ENCODE data around the gene TNFAIP2. TPM values are rescaled to one million over a fixed set of nuclear protein-coding genes. Genes with fewer than 3 reads are reported as not detected.
A peak's percentile ranks its signal among the peaks of the same experiment; 100 is the strongest.
"Not testable (repeated sequence)": the region's sequence is repeated elsewhere in the genome, so short reads cannot be mapped to it uniquely, and the experiment has no call there.

Gene TNFAIP2
- total RNA-seq, 1 donor from 2014 or later, result 73.4 TPM

GRCh38 chr14:103107455-103107854, 15.8 kb upstream of the TNFAIP2 start:
- DNase-seq, result no peak

DNA sequence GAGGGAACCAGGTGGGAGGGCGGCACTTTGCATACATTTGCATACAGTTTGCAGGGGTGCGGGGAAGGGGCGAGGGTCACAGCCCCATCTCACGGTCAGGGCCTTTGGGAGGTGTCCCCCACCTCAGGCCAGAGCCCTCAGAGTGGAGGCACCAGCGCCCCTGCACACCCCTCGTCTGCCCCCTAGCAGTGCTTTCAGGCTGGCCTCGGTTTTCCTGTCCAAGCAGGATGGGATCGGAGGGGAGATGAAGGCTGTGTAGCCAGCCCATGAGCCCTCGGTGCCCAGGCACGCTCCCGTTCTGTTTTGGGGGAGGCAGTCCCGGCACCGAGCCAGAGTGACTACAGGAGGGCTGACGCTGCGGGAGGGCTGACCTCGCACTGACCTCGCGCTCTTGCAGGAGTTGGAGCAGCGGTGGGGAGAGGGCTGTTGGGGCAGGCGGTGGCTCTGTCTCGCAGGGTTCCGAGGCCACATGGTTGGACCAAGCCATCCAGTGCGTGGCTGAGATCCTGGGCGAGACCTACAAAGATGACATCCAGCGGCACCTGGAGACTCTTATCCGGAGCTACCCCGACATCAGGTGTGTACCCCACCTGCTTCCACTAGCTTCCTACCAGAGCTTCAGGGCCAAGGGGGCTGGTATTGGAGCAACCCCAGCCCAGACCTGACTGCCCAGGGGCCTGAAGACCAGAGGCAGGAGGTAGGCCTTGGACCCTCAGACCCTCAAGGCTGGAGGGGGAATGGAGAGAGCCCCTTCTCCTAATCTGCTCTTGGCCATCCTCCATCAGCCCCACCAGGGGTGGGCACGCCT, 15.1 kb upstream of the TNFAIP2 start:
- DNase-seq, result no peak

GRCh38 chr14:103108749-103109207, 14.5 kb upstream of the TNFAIP2 start:
- DNase-seq, result peak; percentile 73

DNA sequence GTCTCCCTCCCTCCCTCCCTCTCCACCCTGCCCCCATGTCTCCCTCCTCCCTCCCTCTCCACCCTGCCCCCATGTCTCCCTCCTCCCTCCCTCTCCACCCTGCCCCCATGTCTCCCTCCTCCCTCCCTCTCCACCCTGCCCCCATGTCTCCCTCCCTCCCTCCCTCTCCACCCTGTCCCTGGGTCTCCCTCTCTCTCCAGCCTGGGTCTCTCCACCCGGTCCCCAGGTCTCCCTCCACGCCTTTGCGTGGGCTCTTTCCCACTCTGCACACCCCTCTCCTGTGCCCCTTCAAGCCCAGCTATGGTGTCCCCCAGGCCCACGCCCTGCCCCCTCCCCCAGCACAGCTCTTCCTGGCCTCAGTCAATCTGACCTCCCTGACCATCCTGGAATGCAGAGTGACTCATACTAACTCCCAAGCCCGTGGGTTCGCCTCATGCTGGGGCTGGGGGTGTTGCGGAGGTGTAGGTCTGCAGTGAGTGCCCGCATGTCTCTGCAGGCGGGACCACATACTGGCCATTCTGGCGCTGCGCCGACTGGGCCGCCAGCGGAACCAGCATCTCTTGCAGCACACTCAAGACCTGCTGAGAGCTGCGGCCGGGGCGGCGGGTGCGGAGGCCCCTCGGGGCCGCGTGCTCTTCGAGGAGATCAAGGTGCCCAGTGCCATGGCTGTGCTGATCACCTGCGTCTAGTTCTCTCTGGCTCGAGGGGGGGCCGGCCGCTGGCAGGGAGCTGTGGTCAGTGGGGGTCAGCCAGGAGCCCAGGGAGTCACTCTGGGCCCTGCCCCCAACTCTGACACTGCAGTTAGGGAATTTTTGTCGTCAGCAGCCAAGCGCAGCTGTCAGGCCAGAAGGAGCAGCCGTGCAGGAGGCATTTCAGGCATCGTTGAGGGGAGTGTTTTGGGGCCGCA, 13.5 kb upstream of the TNFAIP2 start:
- DNase-seq, result peak; percentile 87

DNA sequence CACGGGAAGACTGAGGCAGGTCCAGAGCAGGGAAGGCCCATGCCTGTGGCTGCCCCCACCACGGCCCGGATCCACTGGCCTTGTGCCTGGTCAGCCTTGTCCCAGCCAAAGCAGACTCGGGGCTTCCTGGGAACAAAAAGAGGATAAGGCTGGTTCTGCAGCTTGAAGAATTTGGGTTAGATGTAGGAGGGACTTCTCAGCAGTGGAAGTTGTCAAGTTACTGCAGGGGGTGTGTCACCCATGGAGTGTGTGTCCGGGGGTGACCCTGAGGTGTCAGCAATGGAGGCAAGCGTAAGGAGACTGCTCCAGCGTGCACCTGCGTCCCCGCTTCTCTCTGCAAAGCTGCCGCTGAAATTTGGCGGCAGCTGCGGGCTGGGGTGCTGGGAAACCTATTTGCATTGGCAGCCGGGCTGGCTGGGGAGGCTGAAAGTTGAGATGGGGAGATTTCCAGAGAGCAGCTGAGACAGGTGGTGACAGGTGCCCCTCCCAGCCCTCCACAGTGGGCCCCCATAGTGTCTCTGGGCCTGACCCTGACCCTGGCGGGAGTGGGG, 12.5 kb upstream of the TNFAIP2 start:
- peak; percentile 85 for DNase-seq

DNA sequence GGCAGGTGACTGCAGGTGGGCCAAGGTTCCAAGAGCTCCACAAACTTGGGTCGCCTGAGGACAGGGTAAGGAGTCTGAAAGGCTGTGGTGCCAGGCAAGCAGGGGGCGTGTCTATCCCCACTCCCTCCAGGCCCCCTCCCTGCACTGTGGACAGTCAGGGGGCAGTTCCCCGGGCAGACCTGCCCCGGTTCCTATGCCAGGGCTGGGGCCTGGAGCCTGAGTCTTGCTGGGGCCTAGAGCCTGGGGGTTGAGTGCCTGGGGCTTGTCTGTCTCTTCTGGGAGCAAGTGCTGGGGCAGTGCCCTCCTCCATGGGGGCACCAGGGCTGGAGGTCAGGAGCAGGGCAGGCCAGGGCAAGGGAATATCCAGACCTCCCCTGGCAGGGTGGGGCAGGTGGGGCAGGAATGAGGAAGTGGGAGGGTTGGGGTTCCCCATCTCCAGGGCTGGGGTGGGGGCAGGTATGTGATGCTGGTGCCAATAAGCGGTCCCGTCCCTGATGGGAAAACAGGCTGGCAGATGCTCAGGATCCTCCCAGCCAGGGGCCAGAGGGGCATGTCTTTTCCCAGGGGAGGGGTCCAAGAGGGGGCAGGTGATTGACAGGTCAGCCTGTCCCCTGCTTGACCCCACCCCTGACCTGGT, 11.9 kb upstream of the TNFAIP2 start:
- DNase-seq, result no peak

- DNase-seq, result no peak
These were observed 10.6 kb upstream of the TNFAIP2 start for GRCh38 chr14:103112400-103113243.

DNA sequence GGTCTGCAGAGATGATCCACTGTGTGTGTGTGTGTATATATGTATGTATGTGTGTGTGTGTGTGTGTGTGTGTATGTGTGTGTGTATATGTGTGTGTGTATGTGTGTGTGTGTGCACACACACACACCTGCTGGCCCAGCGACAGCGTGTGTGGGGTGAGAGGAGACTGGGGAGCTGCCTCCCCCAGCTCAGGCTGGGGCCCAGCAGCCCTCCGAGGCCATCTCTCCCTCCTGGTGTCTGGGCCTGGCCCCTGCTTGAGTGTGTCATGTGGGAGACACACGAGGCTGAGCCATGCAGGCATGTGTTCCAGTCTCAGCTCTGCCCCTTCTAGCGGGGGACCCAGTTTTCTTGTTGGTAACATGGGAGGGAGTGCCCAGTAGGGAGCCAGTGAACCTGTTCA, 10.0 kb upstream of the TNFAIP2 start:
- no peak for DNase-seq

DNA sequence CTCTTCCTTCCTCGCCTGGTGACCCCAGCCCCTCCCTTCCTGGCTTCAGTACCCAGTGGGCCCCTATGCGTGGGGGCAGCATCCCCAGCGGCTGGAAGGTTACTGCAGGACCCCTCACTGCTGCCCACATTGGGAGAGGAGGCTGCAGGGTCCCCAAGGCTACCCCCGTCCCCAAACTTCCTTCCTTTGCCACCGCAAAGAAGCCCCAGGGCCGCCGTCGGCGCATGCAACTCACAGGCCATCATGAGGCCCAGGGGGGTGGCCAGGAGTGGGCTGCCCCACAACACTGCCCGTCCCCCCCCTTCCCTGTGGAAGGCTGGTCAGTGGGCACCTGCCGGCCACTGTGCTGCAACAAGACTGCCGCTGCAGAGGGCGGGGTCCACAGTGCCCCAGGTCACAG, 9.5 kb upstream of the TNFAIP2 start:
- no peak for DNase-seq

- DNase-seq, result not testable (repeated sequence)
These were observed 8.1 kb upstream of the TNFAIP2 start for GRCh38 chr14:103115086-103115679.

GRCh38 chr14:103115845-103116572, 7.3 kb upstream of the TNFAIP2 start:
- no peak for DNase-seq

GRCh38 chr14:103116636-103117035, 6.6 kb upstream of the TNFAIP2 start:
- DNase-seq, result no peak

DNA sequence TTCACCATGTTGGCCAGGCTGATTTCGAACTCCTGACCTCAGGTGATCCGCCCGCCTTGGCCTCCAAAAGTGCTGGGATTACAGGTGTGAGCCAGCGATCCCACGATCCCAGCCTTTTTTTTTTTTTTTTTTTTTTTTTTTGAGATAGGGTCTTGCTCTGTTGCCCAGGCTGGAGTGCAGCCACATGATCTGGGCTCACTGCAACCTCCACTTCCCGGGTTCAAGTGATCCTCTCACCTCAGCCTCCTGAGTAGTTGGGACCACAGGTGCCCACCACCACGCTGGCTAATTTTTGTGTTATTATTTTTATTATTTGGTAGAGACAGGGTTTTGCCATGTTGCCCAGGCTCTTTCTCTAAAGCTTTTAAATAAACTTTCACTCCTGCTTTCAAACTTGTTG, 5.8 kb upstream of the TNFAIP2 start:
- DNase-seq, result not testable (repeated sequence)

GRCh38 chr14:103118018-103118662, 5.1 kb upstream of the TNFAIP2 start:
- DNase-seq, result peak; percentile 89

DNA sequence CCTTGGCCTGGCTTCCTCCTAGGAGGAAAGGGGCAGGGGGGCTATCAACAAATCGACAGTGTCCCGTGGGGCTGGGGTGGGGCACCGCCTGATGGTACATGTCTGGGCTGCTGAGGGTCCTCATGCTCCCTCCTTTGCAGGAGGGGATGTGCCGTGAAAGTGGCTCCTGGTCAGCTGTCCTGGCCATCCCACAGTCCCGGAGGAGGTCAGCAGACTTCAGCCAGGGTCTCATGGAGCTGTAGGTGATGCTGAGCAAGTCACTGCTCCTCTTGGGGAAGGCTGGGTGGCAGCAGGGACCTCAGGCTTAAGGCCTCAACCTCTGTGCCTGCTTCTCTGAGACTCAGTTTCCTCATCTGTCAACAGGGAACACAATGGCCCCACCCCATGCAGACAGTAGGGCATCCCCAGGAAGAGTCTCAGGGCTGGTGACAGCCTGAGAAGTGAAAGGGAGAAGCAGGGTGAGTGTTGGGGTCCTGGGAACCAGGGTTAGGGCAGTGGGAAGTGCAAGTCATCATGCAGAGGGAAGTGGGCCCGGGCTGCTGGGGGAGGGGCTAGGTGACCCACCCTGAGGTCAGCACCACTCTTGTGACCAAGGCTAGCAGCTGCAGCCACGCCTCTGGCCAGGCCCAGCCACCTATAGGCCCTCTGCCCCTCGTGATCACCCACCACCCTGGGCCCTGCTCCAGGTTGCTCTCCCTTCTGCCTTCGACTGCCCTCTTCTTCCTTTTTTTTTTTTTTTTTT, 4.4 kb upstream of the TNFAIP2 start:
- DNase-seq, result no peak

- DNase-seq, result not testable (repeated sequence)
These were observed 3.7 kb upstream of the TNFAIP2 start for GRCh38 chr14:103119527-103119926.

DNA sequence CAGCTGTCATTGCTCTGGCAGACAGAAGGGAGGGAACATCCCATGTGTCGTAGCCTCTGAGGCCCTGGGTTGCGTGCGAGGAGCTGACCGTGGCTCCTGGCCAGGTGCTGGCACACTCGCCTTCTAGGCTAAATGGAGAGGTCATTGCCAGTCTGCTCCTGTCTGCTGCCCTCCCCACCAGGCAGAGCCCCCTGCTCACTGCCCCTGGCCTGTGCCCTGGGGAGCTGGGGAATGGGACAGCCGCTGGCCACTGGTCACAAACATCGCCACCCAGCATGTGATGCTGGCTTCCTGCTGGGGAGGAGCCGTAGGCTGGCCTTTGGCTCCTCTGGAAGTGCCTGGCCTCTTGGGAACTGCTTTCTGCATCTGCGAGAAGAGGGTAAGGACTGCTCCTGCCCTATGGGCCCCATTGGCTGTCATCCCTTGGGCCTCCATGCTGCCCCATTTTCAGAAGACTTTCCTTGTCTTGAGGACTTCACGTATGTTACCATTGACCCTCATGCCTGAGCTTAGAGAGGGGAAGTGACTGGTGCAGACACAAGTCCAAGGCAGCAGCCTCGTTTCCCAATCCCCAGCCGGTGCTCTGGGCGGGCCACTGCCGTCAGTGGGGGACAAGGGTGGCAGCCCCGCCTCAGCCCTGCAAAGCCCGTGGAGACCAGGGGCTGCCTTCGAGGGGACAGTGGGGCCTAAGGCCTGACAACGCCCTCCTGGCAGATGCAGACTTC, 2.0 kb upstream of the TNFAIP2 start:
- DNase-seq, result no peak

All from tongue (tissue), 2 donors.